Measurements from ENCODE around the gene PLBD1.

PLBD1 gene

DNA sequence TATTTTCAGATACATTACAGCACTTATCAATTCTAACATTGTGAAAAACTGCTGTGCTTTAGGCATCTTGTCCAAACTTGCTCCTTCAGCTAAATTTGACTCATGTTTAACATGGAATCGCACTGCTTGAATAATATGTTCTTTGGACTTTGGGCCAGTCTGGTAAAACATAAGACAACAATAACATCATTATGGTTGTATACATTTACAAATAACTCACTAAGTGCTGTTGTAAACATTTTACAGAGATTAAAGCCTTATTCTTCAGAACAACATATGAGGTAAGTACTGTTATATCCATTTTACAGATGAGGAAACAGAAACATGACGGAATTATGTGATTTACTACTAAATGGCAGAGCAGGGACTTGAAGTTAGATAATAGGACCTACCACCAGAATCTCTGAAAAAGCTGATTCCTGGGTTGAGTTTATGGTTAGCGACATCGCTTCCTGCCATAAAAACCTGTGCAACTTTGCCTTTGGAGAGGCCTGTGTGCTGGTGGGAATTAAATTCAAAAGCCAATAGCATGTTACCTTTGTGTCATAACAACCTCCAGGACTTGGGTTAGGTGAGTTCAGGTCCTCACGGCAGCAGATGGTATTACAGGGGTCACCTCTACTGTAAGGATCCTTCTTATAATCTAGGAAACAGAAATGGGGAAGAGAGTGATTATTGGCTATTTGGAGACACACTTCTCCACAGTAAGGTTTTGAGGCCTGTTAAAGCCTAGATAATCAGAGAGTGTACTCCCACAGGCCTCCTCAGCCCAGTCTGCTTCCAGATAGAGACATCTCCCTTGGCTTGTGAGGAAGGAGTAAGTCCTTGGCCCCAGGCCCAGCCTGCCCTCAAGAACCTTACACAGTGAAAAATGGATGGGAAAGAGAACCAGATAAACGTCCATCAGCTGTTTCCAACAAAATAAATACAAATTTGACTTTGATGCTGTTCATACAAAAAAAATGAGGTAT, 61.8 kb downstream of the PLBD1 start:
- DNase-seq (ENCODE audit: low read depth in 2 of 2) = no peak

DNA sequence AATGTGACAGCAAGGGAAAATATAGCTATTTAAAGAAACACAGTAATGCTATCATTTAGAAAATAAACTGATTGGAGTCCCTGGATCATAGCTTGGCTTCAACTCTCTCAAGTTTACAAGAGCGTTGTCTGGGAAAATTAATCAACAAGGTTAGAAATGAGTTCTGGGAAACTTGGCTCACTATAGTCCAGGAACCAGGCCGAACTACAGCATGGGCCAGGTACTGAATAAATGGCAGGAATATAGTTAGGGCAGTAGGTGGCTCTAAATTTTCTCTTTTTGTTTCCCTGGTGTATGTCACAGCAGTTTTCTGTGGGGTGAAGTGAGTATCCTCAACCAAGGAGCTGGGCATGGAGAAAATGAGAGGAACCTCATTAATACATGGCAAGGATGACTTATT, 72.4 kb downstream of the PLBD1 start:
- no peak for DNase-seq (ENCODE audit: low read depth in 2 of 2)

DNA sequence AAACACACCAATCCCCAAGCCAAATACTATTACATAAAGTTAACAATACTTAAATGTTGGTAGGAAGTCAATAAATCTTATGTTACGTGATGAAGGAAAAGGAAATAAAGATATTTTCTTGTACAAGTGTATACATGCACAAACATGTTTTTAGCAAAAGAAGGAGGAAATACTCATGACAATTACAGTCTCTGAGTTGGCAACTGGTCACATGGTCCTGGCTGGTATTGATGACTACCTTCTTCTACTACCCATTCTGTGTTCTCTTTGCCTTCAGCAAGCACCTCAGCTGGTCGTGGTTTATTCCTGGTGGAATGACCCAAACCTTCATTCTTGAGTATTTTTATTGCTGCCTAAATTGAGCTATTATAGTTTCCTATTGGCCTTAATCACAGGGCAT, 84.8 kb downstream of the PLBD1 start:
- DNase-seq (ENCODE audit: low read depth in 2 of 2) = no peak

DNA sequence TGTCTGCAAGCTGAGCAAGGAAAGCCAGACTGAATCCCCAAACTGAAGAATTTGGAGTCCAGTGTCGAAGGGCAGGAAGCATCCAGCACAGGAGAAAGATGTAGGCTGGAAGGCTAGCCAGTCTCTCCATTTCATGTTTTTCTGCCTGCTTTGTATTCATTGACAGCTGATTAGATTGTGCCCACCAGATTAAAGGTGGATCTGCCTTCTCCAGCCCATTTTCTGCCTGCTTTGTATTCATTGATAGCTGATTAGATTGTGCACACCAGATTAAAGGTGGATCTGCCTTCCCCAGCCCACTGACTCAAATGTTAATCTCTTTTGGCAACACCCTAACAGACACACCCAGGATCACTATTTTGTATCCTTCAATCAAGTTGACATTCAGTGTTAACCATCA, 85.3 kb downstream of the PLBD1 start:
- no peak for DNase-seq (ENCODE audit: low read depth in 2 of 2)

DNA sequence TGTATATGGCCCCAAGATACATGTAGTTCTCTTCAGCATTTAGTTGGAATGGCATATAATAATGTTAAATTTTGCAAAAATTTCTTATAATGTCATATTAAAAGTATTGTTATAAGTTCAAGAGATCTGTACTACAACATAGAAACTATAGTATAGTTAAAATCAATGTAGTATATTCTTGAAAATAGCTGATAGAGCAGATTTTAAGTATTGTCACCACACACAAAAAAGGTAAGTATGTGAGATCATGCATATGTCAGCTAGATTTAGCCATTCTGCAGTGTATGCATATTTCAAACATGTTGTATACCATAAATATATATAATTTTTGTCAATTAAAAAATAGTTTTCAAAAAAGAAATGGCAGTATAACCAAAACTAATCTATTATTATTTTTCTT, 86.5 kb downstream of the PLBD1 start:
- DNase-seq (ENCODE audit: low read depth in 2 of 2) = no peak

DNA sequence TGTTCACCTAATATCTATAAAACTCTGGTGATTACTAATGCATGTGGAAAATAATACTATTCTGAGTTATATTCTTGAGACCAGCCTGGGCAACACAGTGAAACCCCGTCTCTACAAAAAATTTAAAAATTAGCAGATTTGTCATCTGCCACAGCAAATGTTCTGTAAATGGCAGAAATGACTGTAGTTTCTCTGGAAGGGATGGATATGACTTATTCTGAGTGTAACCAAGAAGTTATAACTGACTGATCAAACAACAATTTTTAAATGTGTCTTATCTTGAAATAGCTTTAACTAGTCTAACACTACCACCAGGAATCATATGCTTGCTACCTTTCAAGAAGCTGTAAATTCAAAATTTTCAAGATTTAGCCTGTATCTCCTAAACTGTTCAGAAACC, 88.7 kb downstream of the PLBD1 start:
- no peak for DNase-seq (ENCODE audit: low read depth in 2 of 2)

DNA sequence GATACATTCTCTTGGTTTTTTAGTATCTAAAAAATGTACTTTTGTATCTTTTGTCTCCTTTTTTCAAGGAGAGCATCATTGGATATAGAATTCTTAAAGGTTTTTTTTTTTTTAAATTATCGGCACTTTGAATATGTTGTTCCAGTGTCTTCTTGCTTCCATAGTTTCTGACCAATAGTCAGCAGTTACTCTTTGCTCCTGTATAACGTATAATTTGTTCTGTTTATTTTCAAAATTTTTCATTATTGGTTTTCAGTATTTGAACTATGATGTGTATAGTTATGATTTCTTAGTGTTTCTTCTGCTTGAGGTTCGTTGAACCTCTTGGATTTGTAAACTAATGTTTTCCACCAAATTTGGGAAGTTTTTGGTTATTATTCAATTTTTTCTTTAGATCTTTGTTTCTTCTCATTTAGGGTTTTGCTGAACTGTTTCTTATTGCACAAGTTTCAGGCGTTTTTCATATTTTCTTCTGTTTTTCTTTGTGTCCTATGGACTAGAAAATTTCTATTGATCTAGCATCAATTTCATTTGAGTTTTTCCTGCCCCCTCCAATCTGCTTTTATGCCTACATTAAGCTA, 93.9 kb downstream of the PLBD1 start:
- DNase-seq (ENCODE audit: low read depth in 2 of 2) = no peak

DNA sequence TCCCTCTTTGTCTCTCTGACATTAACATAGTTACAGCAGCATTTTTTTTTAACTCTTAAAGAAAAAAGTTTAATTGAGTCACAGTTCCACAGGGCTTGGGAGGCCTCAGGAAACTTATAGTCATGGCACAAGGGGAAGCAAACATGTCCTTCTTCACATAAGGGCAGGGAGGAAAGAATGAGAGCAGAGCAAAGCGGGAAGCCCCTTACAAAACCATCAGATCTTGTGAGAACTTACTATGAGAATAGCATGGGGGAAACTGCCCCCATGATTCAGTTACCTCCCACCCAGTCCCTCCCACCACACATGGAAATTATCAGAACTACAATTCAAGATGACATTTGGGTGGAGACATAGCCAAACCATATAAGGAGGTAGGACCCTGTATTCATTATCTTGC, 96.2 kb downstream of the PLBD1 start:
- no peak for DNase-seq (ENCODE audit: low read depth in 2 of 2)

DNA sequence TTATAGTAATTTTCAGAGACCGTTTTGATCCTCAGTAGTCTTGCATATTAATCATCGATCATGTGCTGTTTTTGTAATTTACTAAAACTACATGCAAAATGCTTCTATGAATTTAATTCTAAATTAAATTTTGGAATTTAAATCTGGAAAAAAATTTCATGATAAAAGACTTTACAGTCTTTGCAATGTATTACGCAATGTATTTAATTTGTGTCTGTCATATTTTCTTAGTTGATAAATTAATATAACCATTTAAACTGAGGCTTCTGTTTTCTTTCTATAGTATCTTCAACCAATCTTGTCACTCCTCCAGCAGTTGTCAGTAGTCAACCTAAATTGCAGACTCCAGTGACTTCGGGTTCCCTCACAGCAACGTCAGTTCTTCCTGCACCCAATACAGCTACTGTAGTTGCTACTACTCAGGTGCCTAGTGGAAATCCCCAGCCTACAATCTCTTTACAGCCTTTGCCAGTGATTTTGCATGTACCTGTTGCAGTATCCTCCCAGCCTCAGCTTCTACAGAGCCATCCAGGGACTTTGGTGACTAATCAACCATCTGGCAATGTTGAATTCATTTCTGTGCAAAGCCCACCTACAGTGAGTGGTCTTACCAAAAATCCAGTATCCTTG, 107.4 kb downstream of the PLBD1 start:
- no peak for DNase-seq (ENCODE audit: low read depth in 2 of 2)

DNA sequence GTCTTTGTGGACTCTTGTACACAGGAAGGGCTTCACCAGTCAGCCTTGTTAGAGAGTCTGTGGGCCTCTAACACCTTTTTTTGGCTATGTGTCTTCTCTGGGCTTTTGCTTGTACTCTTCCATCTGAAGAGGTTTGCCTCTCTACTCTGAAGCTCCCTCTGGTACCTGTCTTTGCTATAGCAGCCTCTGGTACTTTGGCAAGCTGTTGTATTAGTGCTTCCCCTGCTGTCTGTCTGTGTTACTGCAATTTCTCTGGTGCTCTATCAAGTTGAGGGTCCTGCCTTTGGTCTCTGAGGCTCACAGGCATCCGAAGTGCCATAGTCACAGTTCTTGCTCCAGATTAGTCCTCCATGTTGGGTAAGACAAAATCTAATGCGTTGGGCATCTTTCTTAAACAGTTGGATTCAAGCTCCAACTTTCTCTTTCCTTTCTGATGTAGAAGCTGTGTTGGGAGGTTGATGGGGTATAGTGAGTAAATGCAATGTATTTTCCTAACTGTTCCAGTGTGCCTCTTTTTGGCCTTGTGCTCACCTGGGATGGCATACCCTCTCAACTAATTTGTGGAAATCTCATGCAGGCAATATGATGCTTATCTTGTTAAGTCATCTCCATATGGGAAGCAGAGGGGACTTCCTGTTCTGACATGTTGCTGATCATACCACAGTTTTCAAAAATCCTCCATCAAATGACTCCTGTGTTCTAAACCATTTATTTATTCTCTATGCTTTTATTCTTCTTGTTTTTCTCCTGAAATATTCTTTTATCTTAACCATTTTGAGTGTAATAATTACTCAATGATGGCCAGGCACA, 113.4 kb downstream of the PLBD1 start:
- peak in 1 of 2 donors; percentile 4 for DNase-seq (ENCODE audit: low read depth in 2 of 2)
